Astrocyte of the cerebellum (primary cell): ENCODE results near the gene KCNG1.
"Not testable (repeated sequence)": the region's sequence is repeated elsewhere in the genome, so short reads cannot be mapped to it uniquely, and the experiment has no call there.

Source experiments
- DNase-seq: peaks from one replicate; pipeline ENCODE4 v3.0.0-alpha.2; 2011; ENCODE audit warnings: low read depth
- H3K4me3 ChIP-seq: 2 replicates; pipeline ENCODE4 v1.5.1; 2011; ENCODE audit warnings: mild to moderate bottlenecking, low read depth, low read length, moderate library complexity
- CTCF ChIP-seq: IDR thresholded peaks from 2 replicates; pipeline ENCODE4 v1.5.1; 2012; ENCODE audit warnings: low read length, low read depth, moderate library complexity, mild to moderate bottlenecking; ENCODE audit errors: missing control alignments
- in situ Hi-C: cut with HindIII; loops from 2 replicates; pipeline ENCODE4 v1.10.0; 2017; ENCODE audit warnings: low sequenced_read_pairs

Gene KCNG1

GRCh38 chr20:51046021-51046985 is 23.4 kb upstream of the KCNG1 start:
- no peak for DNase-seq
- in situ Hi-C loops, result no loop called here
- no peak for TF ChIP-seq CTCF

GRCh38 chr20:51045492-51045891 is 22.6 kb upstream of the KCNG1 start:
- H3K4me3 ChIP-seq, in situ Hi-C loops, DNase-seq: not testable (repeated sequence)

More at GRCh38 chr20:51046021-51046985, 23.4 kb upstream of the KCNG1 start:
- no peak overlapping the region for H3K4me3 ChIP-seq

DNA sequence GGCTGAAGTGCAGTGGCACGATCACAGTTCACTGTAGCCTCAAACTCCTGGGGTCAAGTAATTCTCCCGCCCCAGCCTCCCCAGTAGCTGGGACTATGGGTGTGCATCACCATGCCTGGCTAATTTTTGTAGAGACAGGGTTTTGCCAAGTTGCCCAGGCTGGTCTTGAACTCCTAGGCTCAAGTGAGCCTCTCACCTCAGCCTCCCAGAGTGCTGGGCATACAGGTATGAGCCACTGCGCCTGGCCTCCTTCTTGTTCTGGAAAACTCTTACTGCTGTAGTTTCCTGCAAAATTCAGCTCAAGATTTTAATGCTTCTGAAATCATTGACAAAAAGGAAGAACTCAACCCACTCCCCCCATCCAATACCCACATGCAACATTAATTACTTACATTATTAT is 21.9 kb upstream of the KCNG1 start:
- H3K4me3 ChIP-seq, result no peak overlapping the region
- no peak for DNase-seq
- in situ Hi-C loops, result no loop called here
- no peak for TF ChIP-seq CTCF

GRCh38 chr20:51043811-51044210 is 20.9 kb upstream of the KCNG1 start:
- in situ Hi-C loops, result no loop called here
- H3K4me3 ChIP-seq, result no peak overlapping the region
- no peak for TF ChIP-seq CTCF
- DNase-seq, result no peak

- in situ Hi-C loops, result no loop called here
- peak; percentile 27 for TF ChIP-seq CTCF
- no peak overlapping the region for H3K4me3 ChIP-seq
- DNase-seq, result no peak
Observed at GRCh38 chr20:51042657-51043247, 19.8 kb upstream of the KCNG1 start.

GRCh38 chr20:51042064-51042463 is 19.2 kb upstream of the KCNG1 start:
- in situ Hi-C loops, result no loop called here
- no peak overlapping the region for H3K4me3 ChIP-seq
- DNase-seq, result no peak
- no peak for TF ChIP-seq CTCF

- no peak for TF ChIP-seq CTCF
- in situ Hi-C loops, result no loop called here
- H3K4me3 ChIP-seq, result no peak overlapping the region
- DNase-seq, result no peak
Observed at GRCh38 chr20:51037532-51038115, 14.7 kb upstream of the KCNG1 start.
